H1 (cell line): Measurements from ENCODE around the gene OR14A16. TPM values are rescaled to one million over a fixed set of nuclear protein-coding genes. Genes with fewer than 3 reads are reported as not detected.

Source experiments
- CTCF ChIA-PET: fragments of 300-600 bp; sonication (Branson Sonifier 250); formaldehyde crosslinking; loops from one replicate; lab custom pipeline; 2021; ENCODE audit not compliant: partially characterized antibody; lab: Charles Lee
- POLR2A ChIA-PET: fragments of 300-600 bp; sonication (Branson Sonifier 250); formaldehyde crosslinking; loops from one replicate; lab custom pipeline; 2021; ENCODE audit warnings: inconsistent platforms; ENCODE audit not compliant: partially characterized antibody; lab: Charles Lee
- DNase-seq, 2 experiments: peaks; one replicate each; pipeline versions ENCODE4 v3.0.0 to v3.0.0-alpha.2; 2010 to 2022; ENCODE audit warnings: low spot score in 2 of 2, low read depth in 1 of 2, mixed read lengths in 1 of 2
- FAIRE-seq: peaks from 2 replicates; lab custom pipeline; 2011; peaks lifted over from hg19 to GRCh38; lab: Jason Lieb, UNC
- H2AFZ ChIP-seq: 2 replicates; pipeline ENCODE4 v1.8.1; 2012; ENCODE audit warnings: low read length, inconsistent platforms
- H2AK5ac ChIP-seq: 2 replicates; pipeline ENCODE4 v1.6.1; 2013; ENCODE audit warnings: low read depth, low read length
- H2BK120ac ChIP-seq: replicated peaks from 2 replicates; pipeline ENCODE3; 2013; ENCODE audit warnings: low read depth, low read length, inconsistent platforms
- H2BK12ac ChIP-seq: 2 replicates; pipeline ENCODE4 v1.6.1; 2013; ENCODE audit warnings: low read depth, low read length
- H2BK15ac ChIP-seq: 2 replicates; pipeline ENCODE4 v1.6.1; 2013; ENCODE audit warnings: low read length
- H2BK20ac ChIP-seq: 2 replicates; pipeline ENCODE4 v1.6.1; 2013; ENCODE audit warnings: low read length
- H2BK5ac ChIP-seq: 2 replicates; pipeline ENCODE4 v1.6.1; 2013; ENCODE audit warnings: low read depth, low read length
- H3K14ac ChIP-seq: 2 replicates; pipeline ENCODE4 v1.6.1; 2013; ENCODE audit warnings: inconsistent platforms; ENCODE audit not compliant: insufficient read length
- H3K18ac ChIP-seq: 2 replicates; pipeline ENCODE4 v1.6.1; 2013; ENCODE audit warnings: low read length; ENCODE audit errors: extremely low read depth
- H3K23ac ChIP-seq: 2 replicates; pipeline ENCODE4 v1.6.1; 2013; ENCODE audit warnings: inconsistent platforms; ENCODE audit not compliant: insufficient read length
- H3K23me2 ChIP-seq: 2 replicates; pipeline ENCODE4 v1.6.1; 2013; ENCODE audit warnings: low read depth, low read length
- H3K27ac ChIP-seq: 2 replicates; pipeline ENCODE4 v1.6.1; 2011; ENCODE audit warnings: low read depth, low read length, inconsistent platforms
- H3K27me3 ChIP-seq, 4 experiments: replicated peaks in 1 of 4; 1 replicate in 1 of 4; 2 replicates in 3 of 4; pipeline versions ENCODE4 v1.6.1 to v1.8.1; 2011 to 2013; ENCODE audit warnings: low read length in 3 of 4, mild to moderate bottlenecking in 3 of 4, inconsistent platforms in 2 of 4, mixed read lengths in 2 of 4, moderate library complexity in 1 of 4; ENCODE audit not compliant: control insufficient read depth in 3 of 4, insufficient read depth in 3 of 4; ENCODE audit errors: extremely low read depth in 1 of 4
- H3K36me3 ChIP-seq, 4 experiments: 2 replicates each; pipeline versions ENCODE4 v1.6.1 to v1.8.1; 2011 to 2013; ENCODE audit warnings: mild to moderate bottlenecking in 4 of 4, low read length in 3 of 4, moderate library complexity in 2 of 4, control low read depth in 1 of 4, inconsistent platforms in 1 of 4; ENCODE audit not compliant: insufficient read depth in 4 of 4, control insufficient read depth in 2 of 4
- H3K4ac ChIP-seq: replicated peaks from 2 replicates; pipeline ENCODE3; 2013; ENCODE audit warnings: low read length, low read depth, mixed read lengths, inconsistent platforms; ENCODE audit not compliant: insufficient read length
- H3K4me1 ChIP-seq, 4 experiments: replicated peaks in 1 of 4; 1 replicate in 1 of 4; 2 replicates in 3 of 4; pipeline versions ENCODE4 v1.6.1 to v1.8.1; 2011 to 2013; ENCODE audit warnings: low read length in 3 of 4, inconsistent platforms in 2 of 4, mixed read lengths in 1 of 4; ENCODE audit not compliant: insufficient read depth in 4 of 4, control insufficient read depth in 3 of 4
- H3K4me2 ChIP-seq, 2 experiments: 2 replicates each; pipeline versions ENCODE4 v1.6.1 to v1.8.1; 2011 to 2013; ENCODE audit warnings: low read depth in 2 of 2, low read length in 2 of 2, control low read depth in 1 of 2, inconsistent platforms in 1 of 2, mild to moderate bottlenecking in 1 of 2; ENCODE audit not compliant: insufficient read depth in 1 of 2
- H3K4me3 ChIP-seq, 4 experiments: fragments of 200-600, 300-600 bp in 1 of 4; sonication (generic), shearing (Covaris generic), sonication (Bioruptor Twin) in 1 of 4; 2 replicates each; pipeline versions ENCODE4 v1.5.1 to v1.8.1; 2011 to 2016; ENCODE audit warnings: low read length in 4 of 4, low read depth in 3 of 4, control low read depth in 2 of 4, inconsistent platforms in 2 of 4, mild to moderate bottlenecking in 2 of 4, mixed read lengths in 1 of 4, moderate library complexity in 1 of 4; ENCODE audit not compliant: insufficient read depth in 2 of 4; ENCODE audit errors: extremely low read depth in 1 of 4
- H3K56ac ChIP-seq: replicated peaks from 2 replicates; pipeline ENCODE3; 2013; ENCODE audit warnings: low read depth, mild to moderate bottlenecking, mixed read lengths, low read length, inconsistent platforms; ENCODE audit not compliant: insufficient read length
- H3K79me1 ChIP-seq: 2 replicates; pipeline ENCODE4 v1.6.1; 2013; ENCODE audit warnings: low read depth, low read length, control low read depth
- H3K79me2 ChIP-seq, 2 experiments: 2 replicates each; pipeline versions ENCODE4 v1.6.1 to v1.8.1; 2012 to 2013; ENCODE audit warnings: low read length in 2 of 2, mild to moderate bottlenecking in 2 of 2, inconsistent platforms in 1 of 2; ENCODE audit not compliant: insufficient read depth in 2 of 2, control insufficient read depth in 1 of 2
- H3K9ac ChIP-seq, 4 experiments: replicated peaks in 1 of 4; 1 replicate in 1 of 4; 2 replicates in 3 of 4; pipeline versions ENCODE4 v1.6.1 to v1.8.1; 2011 to 2013; ENCODE audit warnings: low read depth in 3 of 4, low read length in 3 of 4, control low read depth in 2 of 4, mild to moderate bottlenecking in 2 of 4, moderate library complexity in 2 of 4, inconsistent platforms in 1 of 4; ENCODE audit errors: extremely low read depth in 1 of 4
- H3K9me3 ChIP-seq, 2 experiments: 2 replicates each; pipeline versions ENCODE4 v1.6.1 to v1.8.1; 2012 to 2013; ENCODE audit warnings: mild to moderate bottlenecking in 2 of 2, moderate library complexity in 2 of 2, control low read depth in 1 of 2, inconsistent platforms in 1 of 2, low read depth in 1 of 2, low read length in 1 of 2, mixed read lengths in 1 of 2; ENCODE audit not compliant: insufficient read depth in 2 of 2
- H4K20me1 ChIP-seq, 2 experiments: replicated peaks in 1 of 2; 2 replicates each; pipeline versions ENCODE3 to v1.8.1; 2011 to 2013; ENCODE audit warnings: inconsistent platforms in 2 of 2, low read length in 2 of 2, mild to moderate bottlenecking in 1 of 2; ENCODE audit not compliant: insufficient read depth in 2 of 2, control insufficient read depth in 1 of 2
- H4K5ac ChIP-seq: 2 replicates; pipeline ENCODE4 v1.6.1; 2013; ENCODE audit warnings: low read length, low read depth, mixed read lengths, inconsistent platforms; ENCODE audit not compliant: insufficient read length
- H4K8ac ChIP-seq: 2 replicates; pipeline ENCODE4 v1.8.0; 2013; ENCODE audit warnings: mild to moderate bottlenecking, moderate library complexity, low read length, inconsistent platforms; ENCODE audit not compliant: insufficient read depth; ENCODE audit errors: extremely low read depth
- H4K91ac ChIP-seq: replicated peaks from 2 replicates; pipeline ENCODE3; 2013; ENCODE audit warnings: low read length, mixed read lengths, inconsistent platforms; ENCODE audit not compliant: insufficient read length
- BACH1 ChIP-seq: IDR thresholded peaks from 2 replicates; pipeline ENCODE4 v1.6.1; 2012; ENCODE audit warnings: low read length, improper control_type of control experiment
- BRCA1 ChIP-seq: IDR thresholded peaks from 2 replicates; pipeline ENCODE4 v1.6.1; 2012; ENCODE audit warnings: low read depth, low read length, improper control_type of control experiment
- HDAC2 ChIP-seq, 2 experiments: fragments of 300-600 bp in 1 of 2; sonication (generic) in 1 of 2; IDR thresholded peaks; 2 replicates each; pipeline ENCODE4 v1.6.1; 2011 to 2012; ENCODE audit warnings: low read depth in 2 of 2, low read length in 2 of 2, mild to moderate bottlenecking in 2 of 2, moderate library complexity in 2 of 2, borderline replicate concordance in 1 of 2, inconsistent platforms in 1 of 2
- POLR2AphosphoS5 ChIP-seq: IDR thresholded peaks from 2 replicates; pipeline ENCODE4 v1.6.1; 2011; ENCODE audit warnings: low read depth, low read length
- SUZ12 ChIP-seq: fragments of 200-600 bp; sonication (generic); IDR thresholded peaks from 2 replicates; pipeline ENCODE4 v1.6.1; 2012; ENCODE audit warnings: mild to moderate bottlenecking, inconsistent platforms, low read length, moderate library complexity, mixed read lengths
- WGBS, 2 experiments: shearing (Covaris generic) in 1 of 2; methylation state at CpG; one replicate each; pipeline versions ENCODE4 v1.1.6 to v1.1.7; 2013 to 2015; ENCODE audit warnings: low lambda C conversion rate in 2 of 2, mixed read lengths in 2 of 2, inconsistent platforms in 1 of 2, low coverage in 1 of 2, missing lambda C conversion rate in 1 of 2; ENCODE audit not compliant: insufficient replicate concordance in 2 of 2, insufficient coverage in 1 of 2, insufficient read length in 1 of 2; ENCODE audit errors: extremely low coverage in 1 of 2, missing lambda C conversion rate in 1 of 2; 5-methylcytosine and 5-hydroxymethylcytosine counted together
- polyA plus RNA-seq, 7 experiments: library from polyadenylated mRNA; depleted of rRNA in 3 of 7; stranded (reverse) in 5 of 7; unstranded in 2 of 7; fragments of >200 nt in 5 of 7; fragments of 200-250 nt in 2 of 7; gene quantifications; 1 replicate in 5 of 7; 2 replicates in 1 of 7; 4 replicates in 1 of 7; pipeline versions ENCODE4 v1.2.1 to v1.2.3, GENCODE V29; 2011 to 2013; ENCODE audit warnings: missing spikeins in 2 of 7, mixed read lengths in 2 of 7
- total RNA-seq: library from RNA; stranded (reverse); fragmentation: NEBNext Ultra II Directional; extraction: Animal tissue kit (Norgen Biotek cat#: 25700); gene quantifications from 2 replicates; pipeline ENCODE4 v1.2.1, GENCODE V29; 2021
- TF ChIP-seq, protein P1 (sequence below): IDR thresholded peaks from 2 replicates; pipeline ENCODE4 v1.6.1; 2012; ENCODE audit warnings: inconsistent platforms

Gene OR14A16
- total and polyA plus RNA-seq, 2 of the 8 experiments (the other 6 are each of a cell fraction or from before 2014, with no cell fraction given): not detected

DNA sequence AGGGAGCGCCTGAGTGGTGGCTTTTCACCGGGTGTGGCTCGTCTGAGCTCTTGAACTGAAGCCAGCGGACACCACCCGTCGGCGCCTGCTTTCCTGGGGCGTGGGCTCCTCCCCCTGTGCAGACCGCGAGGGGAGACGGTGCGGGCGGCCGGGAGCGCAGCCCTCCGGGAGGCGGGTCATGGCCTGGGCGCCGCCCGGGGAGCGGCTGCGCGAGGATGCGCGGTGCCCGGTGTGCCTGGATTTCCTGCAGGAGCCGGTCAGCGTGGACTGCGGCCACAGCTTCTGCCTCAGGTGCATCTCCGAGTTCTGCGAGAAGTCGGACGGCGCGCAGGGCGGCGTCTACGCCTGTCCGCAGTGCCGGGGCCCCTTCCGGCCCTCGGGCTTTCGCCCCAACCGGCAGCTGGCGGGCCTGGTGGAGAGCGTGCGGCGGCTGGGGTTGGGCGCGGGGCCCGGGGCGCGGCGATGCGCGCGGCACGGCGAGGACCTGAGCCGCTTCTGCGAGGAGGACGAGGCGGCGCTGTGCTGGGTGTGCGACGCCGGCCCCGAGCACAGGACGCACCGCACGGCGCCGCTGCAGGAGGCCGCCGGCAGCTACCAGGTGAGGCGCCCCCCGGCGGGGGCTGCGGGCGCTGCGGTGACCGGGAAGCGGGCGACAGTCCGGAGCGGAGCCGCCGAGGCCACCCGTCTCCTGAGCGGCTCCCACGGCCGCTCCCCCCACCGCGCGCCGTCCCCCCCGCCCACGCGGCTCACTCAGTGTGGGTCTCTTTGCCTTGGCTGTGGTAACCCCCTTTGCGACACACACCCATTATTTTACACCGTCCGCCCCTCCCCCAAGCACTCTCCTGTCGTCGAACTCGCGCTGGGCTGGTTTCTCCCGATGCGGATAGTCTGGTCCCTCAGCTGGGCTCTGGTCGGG is 33.4 kb upstream of the OR14A16 start, which contains the start of gene TRIM58:
Gene TRIM58 (plus strand): TSS at position 119 of the 916 bp plus-strand sequence. CDS start 60 bp downstream, at position 179.
- CTCF ChIA-PET: no interaction called here

More for the DNA sequence above, 33.4 kb upstream of the OR14A16 start, which contains the start of gene TRIM58:
- Histone ChIP-seq H3K56ac (no peak within 1 kb of the TSS), H4K91ac (no peak within 1 kb of the TSS), H4K5ac (no peak within 1 kb of the TSS), H3K27me3 (no peaks in the 10 kb centered on the region), H3K79me2 (no peaks in the 10 kb centered on the region), H3K18ac (no peak within 1 kb of the TSS), H3K79me1 (no peaks in the 10 kb centered on the region), H2BK15ac (no peak within 1 kb of the TSS), H4K20me1 (no peaks in the 10 kb centered on the region), H3K4ac (no peak within 1 kb of the TSS), H3K36me3 (no peaks in the 10 kb centered on the region; a peak in 1 of 8 replicates), H2BK120ac (no peak within 1 kb of the TSS), H3K4me2 (peak within 1 kb of the TSS in 1 of 2 experiments; percentile 63; a peak in 2 of 4 replicates), H3K23me2 (no peaks in the 10 kb centered on the region), H3K9ac (no peak within 1 kb of the TSS; a peak in 1 of 7 replicates), H2BK20ac (no peak within 1 kb of the TSS), H2AK5ac (no peak within 1 kb of the TSS), H4K8ac (peak within 1 kb of the TSS; percentile 88; the same call in 1 of the 2 replicates), H2BK12ac (no peak within 1 kb of the TSS), H2AFZ (no peak within 1 kb of the TSS), H3K4me1 (no peaks in the 10 kb centered on the region; a peak in 1 of 7 replicates), H3K14ac (no peak within 1 kb of the TSS), H3K23ac (no peak within 1 kb of the TSS), H3K27ac (no peak within 1 kb of the TSS), H3K4me3 (peak within 1 kb of the TSS in 1 of 4 experiments; percentile 56; a peak in 2 of 8 replicates), H3K9me3 (peaks cover 50 to 80% of the 10 kb centered on the region in 2 experiments; a peak in 3 of 4 replicates), H2BK5ac (no peak within 1 kb of the TSS)
- WGBS, 2 experiments: 92% methylated on average over 40 of the region's 109 CpGs; no CpG with 5 or more reads in 1 of the 2 experiments
- POLR2A ChIA-PET: no interaction called here
- TF ChIP-seq HDAC2 (IDR thresholded peaks at IDR 0.05; ENCODE audit: borderline replicate concordance in 1 of 2, low read depth in 2 of 2, low read length in 2 of 2) (no peak), BACH1 (no peak), BRCA1 (no peak), SUZ12 (no peak), POLR2AphosphoS5 (no peak)
- TF ChIP-seq, protein P1, sequence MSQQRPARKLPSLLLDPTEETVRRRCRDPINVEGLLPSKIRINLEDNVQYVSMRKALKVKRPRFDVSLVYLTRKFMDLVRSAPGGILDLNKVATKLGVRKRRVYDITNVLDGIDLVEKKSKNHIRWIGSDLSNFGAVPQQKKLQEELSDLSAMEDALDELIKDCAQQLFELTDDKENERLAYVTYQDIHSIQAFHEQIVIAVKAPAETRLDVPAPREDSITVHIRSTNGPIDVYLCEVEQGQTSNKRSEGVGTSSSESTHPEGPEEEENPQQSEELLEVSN: no peak
- no peak for FAIRE-seq
- peak in 1 of 2 experiments; percentile 73 for DNase-seq
